ENCODE measurements around the gene USP46. TPM values are rescaled to one million over a fixed set of nuclear protein-coding genes. Genes with fewer than 3 reads are reported as not detected.
A peak's percentile ranks its signal among the peaks of the same experiment; 100 is the strongest.

The USP46 gene
- total RNA-seq: 9.9 and 10.1 TPM in 2 replicates

DNA sequence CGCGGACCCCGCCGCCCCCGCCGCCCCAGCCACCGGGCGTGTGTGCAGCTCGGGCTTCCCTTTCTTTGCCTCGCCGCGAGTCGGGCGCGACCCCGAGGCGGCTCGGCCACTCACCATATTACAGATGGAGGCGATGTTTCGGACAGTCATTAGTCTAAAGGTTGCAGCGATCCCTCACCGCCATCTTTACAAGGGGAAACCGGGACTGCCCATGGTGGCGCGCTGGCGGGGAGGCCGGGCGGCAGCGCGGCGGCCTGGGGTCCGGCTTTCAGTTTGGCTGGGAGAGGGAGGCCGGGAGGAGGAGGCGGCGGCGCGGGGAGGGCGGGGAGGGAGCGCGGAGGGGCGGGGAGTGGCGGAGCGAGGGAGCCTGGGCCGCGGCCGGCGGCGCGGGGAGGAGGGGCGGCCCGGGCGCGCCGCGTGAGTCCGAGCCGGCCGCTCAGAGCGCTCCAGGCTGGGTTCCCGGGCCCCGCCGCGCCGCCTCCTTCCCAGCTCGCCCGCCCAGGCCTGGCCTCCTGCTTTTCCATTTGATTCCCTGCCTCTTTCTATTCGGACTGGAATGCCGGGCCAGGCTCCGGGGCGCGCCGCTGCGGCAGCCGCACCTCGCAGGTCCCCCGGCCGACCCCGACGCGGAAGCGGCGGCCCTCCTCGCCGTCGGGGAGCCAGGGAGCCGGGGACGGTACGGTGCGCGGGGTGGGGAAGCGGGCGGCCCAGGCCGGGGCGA is at the start of gene USP46:
Gene USP46 (minus strand): TSS at position 301 of the 721 bp plus-strand sequence. CDS start 151 bp downstream, at position 150.
- peaks cover 12% of the 10 kb centered on the region for H3K36me3 Mint-ChIP-seq (ENCODE audit: low read depth)
- intact Hi-C loops (cut with micrococcal nuclease): loop anchor here (1.0 to 10.0 kb wide), 3 partner anchors 53 to 706 kb away; partner anchors contain the start of gene SCFD2
- peak within 1 kb of the TSS; percentile 86 for H3K4me3 Mint-ChIP-seq
- no peaks in the 10 kb centered on the region for H3K9me3 Mint-ChIP-seq
- peak within 1 kb of the TSS; percentile 73 for H3K27ac Mint-ChIP-seq
- peaks cover 28% of the 10 kb centered on the region for H3K4me1 Mint-ChIP-seq (ENCODE audit: low read depth)
- peak; percentile 30 for DNase-seq (ENCODE audit: low spot score)
- peaks cover 14% of the 10 kb centered on the region for H3K27me3 Mint-ChIP-seq (ENCODE audit: insufficient read depth)

DNA sequence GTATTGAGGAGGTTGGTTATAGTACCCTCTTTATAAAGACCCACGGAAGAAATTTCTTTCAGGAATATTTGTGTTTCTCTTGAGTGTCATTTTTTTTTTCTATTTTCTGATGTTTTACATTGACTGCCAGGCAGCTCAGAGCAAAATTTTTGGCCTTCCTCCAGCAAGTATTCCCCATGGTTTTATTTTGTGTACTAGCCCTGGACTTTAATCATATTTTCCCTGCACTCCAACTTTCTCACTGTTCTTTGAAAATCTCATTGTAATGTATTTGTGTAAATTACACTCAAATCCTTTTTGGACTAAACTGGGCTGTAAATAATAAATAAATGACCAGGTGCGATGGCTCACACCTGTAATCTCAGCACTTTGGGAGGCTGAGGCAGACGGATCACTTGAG is 45.6 kb upstream of the USP46 start:
- intact Hi-C loops (cut with micrococcal nuclease): no loop called here
- H3K4me3 Mint-ChIP-seq: no peak overlapping the region
- peaks cover 4% of the 10 kb centered on the region for H3K36me3 Mint-ChIP-seq (ENCODE audit: low read depth)
- no peak overlapping the region for H3K27ac Mint-ChIP-seq
- no peaks in the 10 kb centered on the region for H3K9me3 Mint-ChIP-seq
- DNase-seq (ENCODE audit: low spot score): no peak
- peaks cover 10% of the 10 kb centered on the region for H3K27me3 Mint-ChIP-seq (ENCODE audit: insufficient read depth)
- H3K4me1 Mint-ChIP-seq (ENCODE audit: low read depth): no peaks in the 10 kb centered on the region

DNA sequence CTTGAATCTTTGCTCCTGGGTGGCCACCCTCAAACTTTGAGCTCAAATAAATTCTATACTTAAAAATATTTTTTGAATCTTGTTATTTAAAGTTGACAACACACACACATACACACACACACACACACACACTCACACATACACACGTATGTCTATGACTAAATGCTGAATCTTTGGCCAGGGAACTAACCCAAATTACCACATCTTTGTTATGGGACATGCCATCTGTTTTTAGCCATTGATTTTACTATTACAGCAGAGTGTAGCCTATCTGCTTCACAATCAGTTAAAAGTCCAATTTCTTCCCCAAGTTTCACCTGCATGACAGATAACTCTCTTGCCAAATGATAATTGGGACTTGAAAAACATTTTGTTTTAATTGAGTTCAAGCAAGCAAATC is 45.0 kb upstream of the USP46 start:
- Mint-ChIP-seq H3K4me3 (no peak overlapping the region), H3K4me1 (ENCODE audit: low read depth) (no peaks in the 10 kb centered on the region), H3K36me3 (ENCODE audit: low read depth) (peaks cover 1% of the 10 kb centered on the region), H3K9me3 (no peaks in the 10 kb centered on the region), H3K27me3 (ENCODE audit: insufficient read depth) (peaks cover 10% of the 10 kb centered on the region), H3K27ac (no peak overlapping the region)
- no peak for DNase-seq (ENCODE audit: low spot score)
- intact Hi-C loops (cut with micrococcal nuclease): no loop called here

GRCh38 chr4:52701207-52701606 is 42.1 kb upstream of the USP46 start:
- H3K27ac Mint-ChIP-seq: no peak overlapping the region
- no peaks in the 10 kb centered on the region for H3K9me3 Mint-ChIP-seq
- intact Hi-C loops (cut with micrococcal nuclease): no loop called here
- H3K36me3 Mint-ChIP-seq (ENCODE audit: low read depth): peaks cover 1% of the 10 kb centered on the region
- no peak for DNase-seq (ENCODE audit: low spot score)
- no peak overlapping the region for H3K4me3 Mint-ChIP-seq
- H3K27me3 Mint-ChIP-seq (ENCODE audit: insufficient read depth): peaks cover 17% of the 10 kb centered on the region
- H3K4me1 Mint-ChIP-seq (ENCODE audit: low read depth): peaks cover 6% of the 10 kb centered on the region

DNA sequence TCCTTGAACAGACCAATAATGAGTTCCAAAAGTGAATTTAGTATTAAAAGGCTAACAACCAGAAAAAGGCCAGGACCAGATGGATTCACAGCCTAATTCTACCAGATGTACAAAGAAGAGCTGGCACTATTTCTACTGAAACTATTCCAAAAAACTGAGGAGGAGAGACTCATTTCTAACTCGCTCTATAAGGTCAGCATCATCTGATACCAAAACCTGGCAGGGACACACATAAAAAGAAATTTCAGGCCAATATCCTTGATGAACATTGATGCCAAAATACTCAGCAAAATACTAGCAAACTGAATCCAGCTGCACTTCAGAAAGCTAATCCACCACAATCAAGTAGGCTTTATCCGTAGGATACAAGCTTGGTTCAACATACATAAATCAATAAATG is 35.8 kb upstream of the USP46 start:
- Mint-ChIP-seq H3K4me1 (ENCODE audit: low read depth) (peaks cover 7% of the 10 kb centered on the region), H3K9me3 (peaks cover 23% of the 10 kb centered on the region), H3K4me3 (no peak overlapping the region), H3K27ac (no peak overlapping the region), H3K36me3 (ENCODE audit: low read depth) (peaks cover 3% of the 10 kb centered on the region), H3K27me3 (ENCODE audit: insufficient read depth) (peaks cover 22% of the 10 kb centered on the region)
- intact Hi-C loops (cut with micrococcal nuclease): no loop called here
- no peak for DNase-seq (ENCODE audit: low spot score)

- Mint-ChIP-seq H3K9me3 (peaks cover 23% of the 10 kb centered on the region), H3K27ac (no peak overlapping the region), H3K36me3 (ENCODE audit: low read depth) (peaks cover 3% of the 10 kb centered on the region), H3K4me1 (ENCODE audit: low read depth) (peaks cover 7% of the 10 kb centered on the region), H3K27me3 (ENCODE audit: insufficient read depth) (peaks cover 24% of the 10 kb centered on the region), H3K4me3 (no peak overlapping the region)
- intact Hi-C loops (cut with micrococcal nuclease): no loop called here
- no peak for DNase-seq (ENCODE audit: low spot score)
These were observed 34.4 kb upstream of the USP46 start for GRCh38 chr4:52693492-52693891.

DNA sequence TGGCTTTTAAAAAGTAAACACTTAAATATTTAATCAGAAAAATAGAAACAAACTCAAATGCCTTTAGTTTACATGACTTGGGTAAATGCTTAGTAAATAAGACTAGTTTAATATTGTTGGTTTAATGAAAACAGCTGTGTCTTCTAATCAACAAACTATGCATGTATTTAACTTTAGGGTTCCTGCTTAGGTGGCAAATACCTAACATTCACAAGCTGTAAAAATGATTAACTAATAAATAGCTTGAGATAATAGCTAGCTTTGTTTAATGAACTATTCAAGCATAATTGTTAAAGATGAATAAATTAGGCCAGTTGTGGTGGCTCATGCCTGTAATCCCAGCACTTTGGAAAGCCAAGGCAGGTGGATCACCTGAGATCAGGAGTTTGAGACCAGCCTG is 30.0 kb upstream of the USP46 start:
- no peak overlapping the region for H3K27ac Mint-ChIP-seq
- intact Hi-C loops (cut with micrococcal nuclease): no loop called here
- DNase-seq (ENCODE audit: low spot score): no peak
- no peak overlapping the region for H3K4me3 Mint-ChIP-seq
- peaks cover 21% of the 10 kb centered on the region for H3K27me3 Mint-ChIP-seq (ENCODE audit: insufficient read depth)
- H3K4me1 Mint-ChIP-seq (ENCODE audit: low read depth): no peaks in the 10 kb centered on the region
- H3K9me3 Mint-ChIP-seq: peaks cover 19% of the 10 kb centered on the region
- peaks cover 1% of the 10 kb centered on the region for H3K36me3 Mint-ChIP-seq (ENCODE audit: low read depth)

DNA sequence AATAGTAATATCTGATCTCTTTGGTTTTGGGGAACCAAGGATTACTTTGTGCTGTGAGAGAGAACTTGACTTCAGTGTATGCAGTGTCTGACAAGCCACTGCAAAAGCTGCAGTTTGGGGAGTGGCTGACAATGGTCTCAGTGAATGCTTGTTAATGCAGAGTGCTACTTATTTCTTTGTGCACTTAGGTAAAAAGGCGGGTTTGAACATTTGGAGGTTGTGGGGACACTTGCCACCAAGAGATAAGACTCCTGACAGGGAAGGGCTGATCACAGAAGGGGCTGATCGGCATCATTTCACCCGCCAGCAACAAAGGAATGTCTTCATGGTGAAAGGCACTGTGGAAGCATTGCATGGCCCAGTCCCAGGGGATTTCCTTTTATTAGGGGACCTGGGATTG is 28.6 kb upstream of the USP46 start:
- Mint-ChIP-seq H3K4me1 (ENCODE audit: low read depth) (no peaks in the 10 kb centered on the region), H3K36me3 (ENCODE audit: low read depth) (no peaks in the 10 kb centered on the region), H3K27me3 (ENCODE audit: insufficient read depth) (peaks cover 16% of the 10 kb centered on the region), H3K9me3 (peaks cover 6% of the 10 kb centered on the region), H3K27ac (no peak overlapping the region), H3K4me3 (no peak overlapping the region)
- DNase-seq (ENCODE audit: low spot score): no peak
- intact Hi-C loops (cut with micrococcal nuclease): no loop called here

DNA sequence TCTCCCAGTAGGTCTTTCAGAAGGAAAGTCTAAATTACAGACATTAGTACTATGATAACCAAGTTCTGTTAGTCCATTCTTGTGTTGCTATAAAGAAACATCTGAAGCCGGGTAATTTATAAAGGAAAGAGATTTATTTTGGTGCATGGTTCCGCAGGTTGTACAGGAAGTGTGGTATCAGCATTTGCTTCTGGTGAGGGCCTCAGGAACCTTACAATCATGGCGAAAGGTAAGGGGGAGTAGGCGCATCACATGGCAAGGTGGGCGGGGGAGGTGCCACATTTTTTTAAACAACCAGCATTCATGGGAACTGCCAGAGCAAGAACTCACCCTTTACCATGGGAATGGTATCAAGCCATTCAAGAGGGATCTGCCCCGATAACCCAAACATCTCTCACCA is 26.2 kb upstream of the USP46 start:
- H3K27me3 Mint-ChIP-seq (ENCODE audit: insufficient read depth): peaks cover 16% of the 10 kb centered on the region
- no peak overlapping the region for H3K4me3 Mint-ChIP-seq
- H3K4me1 Mint-ChIP-seq (ENCODE audit: low read depth): no peaks in the 10 kb centered on the region
- DNase-seq (ENCODE audit: low spot score): no peak
- no peaks in the 10 kb centered on the region for H3K9me3 Mint-ChIP-seq
- H3K27ac Mint-ChIP-seq: no peak overlapping the region
- no peaks in the 10 kb centered on the region for H3K36me3 Mint-ChIP-seq (ENCODE audit: low read depth)
- intact Hi-C loops (cut with micrococcal nuclease): no loop called here

DNA sequence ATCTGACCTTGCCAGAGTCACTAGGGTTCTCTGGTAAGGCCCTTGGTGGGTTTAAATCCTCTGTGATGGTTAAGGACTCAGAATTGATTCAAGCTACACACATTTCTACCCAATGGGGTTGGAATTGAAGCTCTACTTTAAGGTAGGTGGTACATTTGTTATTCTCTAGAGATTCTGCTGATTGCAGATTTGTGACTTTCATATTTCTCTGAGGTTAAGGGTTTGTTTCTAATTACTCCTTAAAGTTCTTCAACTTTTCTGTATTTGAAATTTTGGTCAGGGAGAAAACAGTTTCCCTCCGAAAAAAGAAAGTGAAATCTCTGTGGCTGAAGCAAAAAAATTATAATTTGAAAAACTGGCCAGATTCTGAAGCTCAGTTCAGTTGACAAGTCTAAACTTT is 25.8 kb upstream of the USP46 start:
- DNase-seq (ENCODE audit: low spot score): no peak

DNA sequence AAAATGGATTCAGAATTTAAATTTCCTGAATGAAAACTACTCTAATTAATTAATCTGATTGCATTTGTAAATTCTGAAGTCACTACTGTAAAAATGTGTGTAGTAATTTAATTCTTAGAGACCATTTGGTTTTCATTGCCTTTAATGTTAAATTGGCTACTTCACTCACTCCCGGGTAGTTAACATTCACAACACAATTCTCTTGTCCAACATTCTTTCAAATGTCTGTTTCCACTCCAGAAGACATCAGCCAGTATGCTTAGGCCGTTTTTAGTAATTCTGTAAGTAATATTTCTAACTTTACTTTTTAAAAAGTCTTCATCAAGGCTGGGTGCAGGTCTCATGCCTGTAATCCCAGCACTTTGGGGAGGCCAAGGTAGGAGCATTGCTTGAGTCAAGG is 21.3 kb upstream of the USP46 start:
- DNase-seq (ENCODE audit: low spot score): no peak
- Mint-ChIP-seq H3K4me3 (no peak overlapping the region), H3K4me1 (ENCODE audit: low read depth) (no peaks in the 10 kb centered on the region), H3K36me3 (ENCODE audit: low read depth) (no peaks in the 10 kb centered on the region), H3K27ac (no peak overlapping the region), H3K27me3 (ENCODE audit: insufficient read depth) (peaks cover 17% of the 10 kb centered on the region), H3K9me3 (no peaks in the 10 kb centered on the region)
- intact Hi-C loops (cut with micrococcal nuclease): no loop called here

More for the DNA sequence above, 25.8 kb upstream of the USP46 start:
- H3K4me3 Mint-ChIP-seq: no peak overlapping the region
- H3K36me3 Mint-ChIP-seq (ENCODE audit: low read depth): no peaks in the 10 kb centered on the region
- H3K27me3 Mint-ChIP-seq (ENCODE audit: insufficient read depth): peaks cover 16% of the 10 kb centered on the region
- H3K9me3 Mint-ChIP-seq: no peaks in the 10 kb centered on the region
- no peak overlapping the region for H3K27ac Mint-ChIP-seq
- no peaks in the 10 kb centered on the region for H3K4me1 Mint-ChIP-seq (ENCODE audit: low read depth)
- intact Hi-C loops (cut with micrococcal nuclease): no loop called here

DNA sequence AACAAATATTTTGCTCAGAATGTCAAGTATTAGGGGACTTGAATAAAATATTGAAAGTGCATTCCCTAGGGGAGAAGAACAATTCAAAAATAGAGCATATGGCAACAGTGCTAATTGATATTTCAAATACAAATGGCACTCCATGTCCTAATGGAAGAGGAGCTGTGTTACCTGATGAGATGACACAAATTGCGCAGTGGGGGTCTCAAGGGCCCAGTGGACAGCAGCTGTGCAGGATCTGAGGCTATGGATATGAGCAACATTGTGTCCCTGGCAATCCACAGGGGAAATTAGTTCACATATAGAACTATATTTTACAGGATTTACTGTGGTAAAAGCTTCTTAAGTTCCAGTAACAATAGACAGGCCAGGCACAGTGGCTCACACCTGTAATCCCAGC is 17.4 kb upstream of the USP46 start:
- Mint-ChIP-seq H3K27ac (no peak overlapping the region), H3K36me3 (ENCODE audit: low read depth) (no peaks in the 10 kb centered on the region), H3K27me3 (ENCODE audit: insufficient read depth) (peaks cover 7% of the 10 kb centered on the region), H3K9me3 (no peaks in the 10 kb centered on the region), H3K4me3 (no peak overlapping the region), H3K4me1 (ENCODE audit: low read depth) (no peaks in the 10 kb centered on the region)
- DNase-seq (ENCODE audit: low spot score): no peak
- intact Hi-C loops (cut with micrococcal nuclease): no loop called here

DNA sequence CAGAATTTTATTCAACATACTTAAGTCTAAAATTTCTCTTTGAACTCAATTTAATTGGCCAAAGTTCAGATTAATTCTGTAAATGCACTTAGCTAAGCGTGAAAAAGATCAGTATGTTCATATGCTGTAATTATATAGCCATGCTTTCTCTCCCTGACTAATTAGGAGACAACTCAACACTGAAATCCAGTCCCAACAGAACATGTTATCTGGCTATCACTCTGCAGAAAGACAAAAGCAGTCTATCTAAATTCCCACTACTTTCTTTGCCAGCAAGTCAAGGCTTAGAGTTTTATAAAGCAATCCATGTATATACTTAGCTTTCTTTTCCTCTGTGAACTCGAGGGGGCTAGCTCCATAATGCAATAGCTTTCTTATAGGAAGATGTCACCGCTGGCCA is 16.0 kb upstream of the USP46 start:
- DNase-seq (ENCODE audit: low spot score): no peak
- Mint-ChIP-seq H3K4me3 (no peak overlapping the region), H3K27me3 (ENCODE audit: insufficient read depth) (peaks cover 7% of the 10 kb centered on the region), H3K36me3 (ENCODE audit: low read depth) (no peaks in the 10 kb centered on the region), H3K9me3 (no peaks in the 10 kb centered on the region), H3K27ac (no peak overlapping the region), H3K4me1 (ENCODE audit: low read depth) (no peaks in the 10 kb centered on the region)
- intact Hi-C loops (cut with micrococcal nuclease): no loop called here

GRCh38 chr4:52670739-52671138 is 11.6 kb upstream of the USP46 start:
- DNase-seq (ENCODE audit: low spot score): no peak
- intact Hi-C loops (cut with micrococcal nuclease): no loop called here
- Mint-ChIP-seq H3K4me3 (no peak overlapping the region), H3K27me3 (ENCODE audit: insufficient read depth) (peaks cover 15% of the 10 kb centered on the region), H3K27ac (no peak overlapping the region), H3K9me3 (no peaks in the 10 kb centered on the region), H3K36me3 (ENCODE audit: low read depth) (no peaks in the 10 kb centered on the region), H3K4me1 (ENCODE audit: low read depth) (peaks cover under 1% of the 10 kb centered on the region)
